DOHH2 (cell line): ENCODE measurements around the gene SQSTM1.

ENCODE experiments used
- H3F3A ChIP-seq: fragments of 200-600 bp; sonication (generic), shearing (Covaris generic); 2 replicates; pipeline ENCODE4 v1.6.0; 2016; ENCODE audit warnings: antibody characterized with exemption, mild to moderate bottlenecking; ENCODE audit not compliant: control insufficient read depth, insufficient read depth
- H3K27ac ChIP-seq: fragments of 200-600 bp; sonication (generic); 2 replicates; pipeline ENCODE4 v1.5.1; 2014; ENCODE audit warnings: low read depth, mild to moderate bottlenecking, low read length, moderate library complexity
- H3K27me3 ChIP-seq: fragments of 200-600 bp; sonication (generic); 2 replicates; pipeline ENCODE4 v1.6.1; 2014; ENCODE audit warnings: mild to moderate bottlenecking, low read length, mixed read lengths; ENCODE audit not compliant: control insufficient read depth
- H3K36me3 ChIP-seq: fragments of 200-600 bp; sonication (generic); 2 replicates; pipeline ENCODE4 v1.6.1; 2014; ENCODE audit warnings: mild to moderate bottlenecking, low read length, moderate library complexity, mixed read lengths; ENCODE audit not compliant: control insufficient read depth
- H3K4me1 ChIP-seq: fragments of 200-600 bp; sonication (generic); 2 replicates; pipeline ENCODE4 v1.6.1; 2014; ENCODE audit warnings: mild to moderate bottlenecking, low read length, mixed read lengths; ENCODE audit not compliant: control insufficient read depth
- H3K4me2 ChIP-seq: fragments of 200-600 bp; sonication (generic); 2 replicates; pipeline ENCODE4 v1.6.0; 2014; ENCODE audit warnings: mild to moderate bottlenecking, low read length, moderate library complexity
- H3K4me3 ChIP-seq: fragments of 200-600 bp; sonication (generic); 2 replicates; pipeline ENCODE4 v1.5.1; 2014; ENCODE audit warnings: mild to moderate bottlenecking, low read length, mixed read lengths
- H3K79me2 ChIP-seq: fragments of 200-600 bp; sonication (generic); 2 replicates; pipeline ENCODE4 v1.6.1; 2014; ENCODE audit warnings: mild to moderate bottlenecking, low read length, mixed read lengths; ENCODE audit not compliant: control insufficient read depth
- H3K9me2 ChIP-seq: fragments of 200-600 bp; sonication (generic); replicated peaks from 2 replicates; pipeline ENCODE4 v1.6.1; 2014; ENCODE audit warnings: mild to moderate bottlenecking, low read length, mixed read lengths; ENCODE audit not compliant: control insufficient read depth
- H3K9me3 ChIP-seq: fragments of 200-600 bp; sonication (generic); 2 replicates; pipeline ENCODE4 v1.6.1; 2014; ENCODE audit warnings: antibody characterized with exemption, low read length, mixed read lengths; ENCODE audit not compliant: control insufficient read depth, insufficient read depth
- H4K20me1 ChIP-seq: fragments of 200-600 bp; sonication (generic); 2 replicates; pipeline ENCODE4 v1.6.0; 2014; ENCODE audit warnings: low read depth, mild to moderate bottlenecking, antibody characterized with exemption, low read length, moderate library complexity; ENCODE audit not compliant: control insufficient read depth, insufficient read depth
- EZH2phosphoT487 ChIP-seq: fragments of 200-600 bp; sonication (generic); IDR thresholded peaks from 2 replicates; pipeline ENCODE4 v1.6.1; 2017; ENCODE audit warnings: borderline replicate concordance, mild to moderate bottlenecking, antibody characterized with exemption, low read length, moderate library complexity, mixed read lengths
- TF ChIP-seq, protein P1 (sequence below): fragments of 200-600 bp; sonication (generic); IDR thresholded peaks from one replicate; pipeline ENCODE4 v1.5.1; 2014; ENCODE audit warnings: antibody characterized with exemption, mild to moderate bottlenecking, low read depth, low read length; ENCODE audit not compliant: poor library complexity, severe bottlenecking

The SQSTM1 gene

DNA sequence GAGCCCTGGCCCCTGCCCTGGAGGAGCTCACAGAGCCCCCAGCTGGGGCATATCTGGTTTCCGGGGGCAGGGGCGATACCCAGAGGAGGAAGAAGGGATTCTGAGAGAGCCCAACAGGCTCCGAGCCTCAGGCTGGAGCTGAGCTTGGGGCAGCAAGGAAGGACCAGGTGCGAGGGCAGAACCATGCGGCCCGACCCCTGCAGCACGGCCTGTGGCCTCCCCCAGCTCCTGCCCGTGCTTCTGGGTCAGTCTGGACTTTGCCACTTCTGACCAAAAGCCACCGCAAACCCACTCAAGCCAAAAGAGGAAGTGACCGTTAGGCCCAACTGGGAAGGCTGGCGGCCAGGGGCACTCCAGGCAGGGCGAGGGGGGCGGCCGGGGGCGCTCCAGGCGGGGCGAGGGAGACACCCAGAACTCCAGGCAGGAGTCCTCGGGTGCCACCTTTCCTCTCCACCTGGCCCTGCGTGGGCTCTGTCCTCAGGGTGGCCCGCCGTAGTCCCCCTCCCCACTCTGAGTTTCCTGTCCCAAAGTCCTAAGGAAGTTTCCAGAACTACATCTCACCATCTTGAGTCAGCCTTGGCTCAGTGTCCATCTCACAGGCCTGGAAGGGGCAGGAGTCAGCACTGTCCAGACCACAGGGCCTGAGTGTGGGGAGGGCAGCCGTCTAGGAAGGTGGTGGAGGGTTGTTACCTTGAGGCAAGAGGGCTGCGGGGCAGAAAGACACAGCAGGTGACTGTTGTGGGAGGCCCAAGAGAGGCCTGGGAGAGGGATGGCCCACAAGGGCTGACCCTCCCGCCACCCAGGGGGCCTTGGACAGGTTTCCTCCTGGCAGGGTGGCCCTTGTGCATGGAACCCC is 27.9 kb upstream of the SQSTM1 start:
- Histone ChIP-seq H3K4me3 (no peak overlapping the region), H3K4me2 (no peak overlapping the region), H3K79me2 (no peaks in the 10 kb centered on the region), H3K9me2 (no peaks in the 10 kb centered on the region), H3K9me3 (no peaks in the 10 kb centered on the region), H3F3A (no peaks in the 10 kb centered on the region; the same call in 1 of the 2 replicates), H3K36me3 (peaks cover 7% of the 10 kb centered on the region; the same call in 1 of the 2 replicates), H3K27ac (no peak overlapping the region), H3K4me1 (peaks cover 23% of the 10 kb centered on the region), H4K20me1 (no peaks in the 10 kb centered on the region), H3K27me3 (no peaks in the 10 kb centered on the region)
- TF ChIP-seq EZH2phosphoT487, result no peak
- TF ChIP-seq, protein P1, sequence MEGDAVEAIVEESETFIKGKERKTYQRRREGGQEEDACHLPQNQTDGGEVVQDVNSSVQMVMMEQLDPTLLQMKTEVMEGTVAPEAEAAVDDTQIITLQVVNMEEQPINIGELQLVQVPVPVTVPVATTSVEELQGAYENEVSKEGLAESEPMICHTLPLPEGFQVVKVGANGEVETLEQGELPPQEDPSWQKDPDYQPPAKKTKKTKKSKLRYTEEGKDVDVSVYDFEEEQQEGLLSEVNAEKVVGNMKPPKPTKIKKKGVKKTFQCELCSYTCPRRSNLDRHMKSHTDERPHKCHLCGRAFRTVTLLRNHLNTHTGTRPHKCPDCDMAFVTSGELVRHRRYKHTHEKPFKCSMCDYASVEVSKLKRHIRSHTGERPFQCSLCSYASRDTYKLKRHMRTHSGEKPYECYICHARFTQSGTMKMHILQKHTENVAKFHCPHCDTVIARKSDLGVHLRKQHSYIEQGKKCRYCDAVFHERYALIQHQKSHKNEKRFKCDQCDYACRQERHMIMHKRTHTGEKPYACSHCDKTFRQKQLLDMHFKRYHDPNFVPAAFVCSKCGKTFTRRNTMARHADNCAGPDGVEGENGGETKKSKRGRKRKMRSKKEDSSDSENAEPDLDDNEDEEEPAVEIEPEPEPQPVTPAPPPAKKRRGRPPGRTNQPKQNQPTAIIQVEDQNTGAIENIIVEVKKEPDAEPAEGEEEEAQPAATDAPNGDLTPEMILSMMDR, result no peak

DNA sequence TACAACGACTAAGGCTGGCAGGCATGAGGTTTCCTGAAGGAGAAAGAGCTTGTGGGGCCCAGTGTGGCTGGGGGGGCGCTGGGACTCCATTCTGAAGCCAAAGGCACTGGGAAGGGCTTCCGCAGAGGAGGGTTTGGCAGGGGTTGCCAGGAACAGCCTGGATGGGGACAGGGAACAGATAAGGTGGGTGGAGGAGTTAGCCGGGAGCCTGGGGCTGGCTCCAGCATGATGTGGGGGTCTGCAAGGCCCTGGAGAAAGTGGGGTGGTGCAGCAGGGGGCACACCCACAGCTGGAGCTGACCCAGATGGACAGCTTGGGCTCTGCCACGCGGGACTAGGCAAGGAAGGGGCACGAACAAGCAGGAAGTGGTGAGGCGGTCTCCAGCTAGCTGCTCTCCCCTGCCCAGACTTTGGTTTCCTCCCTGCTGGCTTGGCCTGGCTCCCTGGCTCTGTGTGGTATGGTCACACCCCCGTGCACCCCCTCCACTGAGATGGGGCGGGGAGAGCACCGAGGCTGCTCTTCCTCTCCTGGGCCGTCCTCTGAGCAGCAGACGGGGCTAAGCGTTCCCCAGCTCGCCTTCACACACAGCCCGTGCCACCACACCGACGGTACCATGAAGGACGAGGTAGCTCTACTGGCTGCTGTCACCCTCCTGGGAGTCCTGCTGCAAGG is 27.1 kb upstream of the SQSTM1 start, which contains the start of gene LTC4S:
TSS of gene LTC4S (plus strand) at position 519 of the 672 bp plus-strand sequence. CDS start at position 614, 95 bp downstream.
- H3K9me3 ChIP-seq, result no peaks in the 10 kb centered on the region
- peaks cover 23% of the 10 kb centered on the region for H3K4me1 ChIP-seq
- no peaks in the 10 kb centered on the region for H3K9me2 ChIP-seq
- H3K4me2 ChIP-seq, result peak within 1 kb of the TSS; percentile 85
- peak within 1 kb of the TSS; percentile 91 for H3K4me3 ChIP-seq
- H4K20me1 ChIP-seq, result no peaks in the 10 kb centered on the region
- H3K27ac ChIP-seq, result no peak within 1 kb of the TSS
- no peaks in the 10 kb centered on the region for H3K79me2 ChIP-seq
- no peaks in the 10 kb centered on the region for H3K27me3 ChIP-seq
- no peaks in the 10 kb centered on the region; the same call in 1 of the 2 replicates for H3F3A ChIP-seq
- H3K36me3 ChIP-seq, result peaks cover 14% of the 10 kb centered on the region; the same call in 1 of the 2 replicates
- TF ChIP-seq EZH2phosphoT487, result no peak
- TF ChIP-seq, protein P1, result no peak

DNA sequence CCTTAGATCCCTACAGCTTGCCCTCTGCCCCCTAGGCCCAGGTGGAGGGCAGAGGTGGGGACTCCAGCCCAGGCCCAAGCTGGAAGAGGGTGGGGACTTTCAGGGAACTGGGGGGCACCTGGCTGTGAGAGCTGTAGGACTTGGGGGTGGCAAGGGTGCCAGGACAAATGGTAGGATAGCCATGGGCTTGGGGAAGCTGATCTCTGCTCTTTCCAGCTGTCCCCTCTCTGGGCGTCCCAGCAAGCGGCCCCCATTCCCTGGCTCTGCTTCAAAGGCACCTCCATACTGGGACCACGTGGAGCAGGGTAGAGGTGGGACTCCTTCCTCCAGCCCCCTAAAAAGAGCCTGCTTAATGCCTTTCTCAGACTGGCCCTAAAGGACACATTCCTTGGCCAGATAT is 26.5 kb upstream of the SQSTM1 start:
- Histone ChIP-seq H4K20me1 (no peaks in the 10 kb centered on the region), H3K27ac (no peak overlapping the region), H3K36me3 (peaks cover 20% of the 10 kb centered on the region; the same call in 1 of the 2 replicates), H3F3A (no peaks in the 10 kb centered on the region; the same call in 1 of the 2 replicates), H3K4me2 (peak overlapping the region; percentile 85; the same call in 1 of the 2 replicates), H3K9me2 (no peaks in the 10 kb centered on the region), H3K4me1 (peaks cover 23% of the 10 kb centered on the region), H3K79me2 (no peaks in the 10 kb centered on the region), H3K9me3 (no peaks in the 10 kb centered on the region), H3K27me3 (no peaks in the 10 kb centered on the region), H3K4me3 (no peak overlapping the region)
- TF ChIP-seq, protein P1, result no peak
- no peak for TF ChIP-seq EZH2phosphoT487
